ENCODE results near the gene EPS8L3.

Gene EPS8L3

GRCh38 chr1:109793486-109794318, 30.0 kb upstream of the EPS8L3 start:
- peak; percentile 95 for DNase-seq

GRCh38 chr1:109793089-109793485, 29.4 kb upstream of the EPS8L3 start:
- DNase-seq: no peak

GRCh38 chr1:109792056-109792831, 28.5 kb upstream of the EPS8L3 start:
- DNase-seq: peak; percentile 88

- peak; percentile 30 for DNase-seq
Measured at GRCh38 chr1:109791495-109792043, 27.8 kb upstream of the EPS8L3 start.

- DNase-seq: peak; percentile 87
Measured at GRCh38 chr1:109790735-109791494, 27.2 kb upstream of the EPS8L3 start.

- DNase-seq: no peak
Measured at GRCh38 chr1:109790329-109790728, 26.6 kb upstream of the EPS8L3 start.

- DNase-seq: peak; percentile 44
Measured at GRCh38 chr1:109789551-109790180, 25.9 kb upstream of the EPS8L3 start.

GRCh38 chr1:109788695-109789521, 25.2 kb upstream of the EPS8L3 start:
- peak; percentile 81 for DNase-seq

- no peak for DNase-seq
Measured at GRCh38 chr1:109787845-109788601, 24.3 kb upstream of the EPS8L3 start.

GRCh38 chr1:109787211-109787844, 23.6 kb upstream of the EPS8L3 start:
- no peak for DNase-seq

GRCh38 chr1:109786531-109787021, 22.9 kb upstream of the EPS8L3 start:
- DNase-seq: peak; percentile 90

GRCh38 chr1:109786112-109786480, 22.4 kb upstream of the EPS8L3 start:
- DNase-seq: no peak

- DNase-seq: no peak
Measured at GRCh38 chr1:109785446-109786111, 21.9 kb upstream of the EPS8L3 start.

GRCh38 chr1:109784551-109785252, 21.0 kb upstream of the EPS8L3 start:
- no peak for DNase-seq

GRCh38 chr1:109783436-109783835, 19.7 kb upstream of the EPS8L3 start:
- DNase-seq: no peak

- DNase-seq: no peak
Measured at GRCh38 chr1:109782927-109783326, 19.2 kb upstream of the EPS8L3 start.

- DNase-seq: no peak
Measured at GRCh38 chr1:109782514-109782913, 18.8 kb upstream of the EPS8L3 start.

GRCh38 chr1:109781806-109782205, 18.1 kb upstream of the EPS8L3 start:
- DNase-seq: no peak

GRCh38 chr1:109780982-109781381, 17.3 kb upstream of the EPS8L3 start:
- no peak for DNase-seq
